ENCODE data around the gene AKT1S1. TPM values are rescaled to one million over a fixed set of nuclear protein-coding genes. Genes with fewer than 3 reads are reported as not detected.
A peak's percentile ranks its signal among the peaks of the same experiment; 100 is the strongest.

The AKT1S1 gene
- total RNA-seq, 3 donors from 2014 or later (not counting 1 experiment from before 2014, with no cell fraction given) = 12.8 to 17.8 (median 16.1) TPM

- Histone ChIP-seq H3K4me1 (ENCODE audit: control insufficient read depth, insufficient read depth, low read length) (peaks cover 41% of the 10 kb centered on the region), H3K36me3 (ENCODE audit: control insufficient read depth, insufficient read depth, low read length) (peaks cover 2% of the 10 kb centered on the region), H3K4me3 (ENCODE audit: low read length) (no peak overlapping the region), H3K27me3 (ENCODE audit: control insufficient read depth, insufficient read depth, low read length) (no peaks in the 10 kb centered on the region), H3K9me3 (ENCODE audit: control insufficient read depth, insufficient read depth, low read length) (no peaks in the 10 kb centered on the region), H3K27ac (ENCODE audit: low read length) (no peak overlapping the region)
- ATAC-seq = no peak
- 97% methylated on average over 27 of the region's 27 CpGs for WGBS (ENCODE audit: insufficient coverage)
- TF ChIP-seq CTCF (IDR thresholded peaks at IDR 0.05) = no peak
- intact Hi-C loops (cut with micrococcal nuclease) = no loop called here
- peak overlapping the region in 1 of 2 donors; percentile 63 for H3K27ac Mint-ChIP-seq
- H3K36me3 Mint-ChIP-seq = no peaks in the 10 kb centered on the region
- H3K4me1 Mint-ChIP-seq = peaks cover 14 to 23% of the 10 kb centered on the region in 2 donors
- H3K27me3 Mint-ChIP-seq (ENCODE audit: low read depth in 2 of 2) = no peaks in the 10 kb centered on the region
- no peak for DNase-seq
- H3K9me3 Mint-ChIP-seq = no peaks in the 10 kb centered on the region
- peak overlapping the region; percentile 26 for H3K4me3 Mint-ChIP-seq
Measured at GRCh38 chr19:49872245-49873128, 4.7 kb downstream of the AKT1S1 start.

- Mint-ChIP-seq H3K27me3 (ENCODE audit: low read depth in 2 of 2) (no peaks in the 10 kb centered on the region), H3K9me3 (no peaks in the 10 kb centered on the region), H3K36me3 (no peaks in the 10 kb centered on the region), H3K27ac (peak overlapping the region in 1 of 2 donors; percentile 63), H3K4me1 (peaks cover 21 to 23% of the 10 kb centered on the region in 2 donors), H3K4me3 (peak overlapping the region; percentile 26)
- Histone ChIP-seq H3K27ac (ENCODE audit: low read length) (no peak overlapping the region), H3K9me3 (ENCODE audit: control insufficient read depth, insufficient read depth, low read length) (no peaks in the 10 kb centered on the region), H3K27me3 (ENCODE audit: control insufficient read depth, insufficient read depth, low read length) (no peaks in the 10 kb centered on the region), H3K36me3 (ENCODE audit: control insufficient read depth, insufficient read depth, low read length) (peaks cover 2% of the 10 kb centered on the region), H3K4me3 (ENCODE audit: low read length) (no peak overlapping the region), H3K4me1 (ENCODE audit: control insufficient read depth, insufficient read depth, low read length) (peaks cover 47% of the 10 kb centered on the region)
- ATAC-seq (no peak), DNase-seq (no peak)
- WGBS (ENCODE audit: insufficient coverage) = 95% methylated on average over 16 of the region's 17 CpGs
- no peak for TF ChIP-seq CTCF (IDR thresholded peaks at IDR 0.05)
- intact Hi-C loops (cut with micrococcal nuclease) = no loop called here
Measured at GRCh38 chr19:49871349-49871985, 5.7 kb downstream of the AKT1S1 start.

- no peaks in the 10 kb centered on the region for H3K9me3 ChIP-seq (ENCODE audit: control insufficient read depth, insufficient read depth, low read length)
- intact Hi-C loops (cut with micrococcal nuclease) = no loop called here
- 91% methylated on average over 15 of the region's 15 CpGs for WGBS (ENCODE audit: insufficient coverage)
- H3K4me1 Mint-ChIP-seq = peaks cover 17 to 23% of the 10 kb centered on the region in 2 donors
- peak overlapping the region; percentile 88 for H3K27ac ChIP-seq (ENCODE audit: low read length)
- ATAC-seq (no peak), DNase-seq (no peak)
- H3K36me3 Mint-ChIP-seq = no peaks in the 10 kb centered on the region
- peaks cover 2% of the 10 kb centered on the region for H3K36me3 ChIP-seq (ENCODE audit: control insufficient read depth, insufficient read depth, low read length)
- no peaks in the 10 kb centered on the region for H3K9me3 Mint-ChIP-seq
- TF ChIP-seq CTCF (IDR thresholded peaks at IDR 0.05) = no peak
- peaks cover 50% of the 10 kb centered on the region for H3K4me1 ChIP-seq (ENCODE audit: control insufficient read depth, insufficient read depth, low read length)
- H3K4me3 ChIP-seq (ENCODE audit: low read length) = peak overlapping the region; percentile 68
- no peaks in the 10 kb centered on the region for H3K27me3 ChIP-seq (ENCODE audit: control insufficient read depth, insufficient read depth, low read length)
- H3K27me3 Mint-ChIP-seq (ENCODE audit: low read depth in 2 of 2) = no peaks in the 10 kb centered on the region
- no peak overlapping the region for H3K27ac Mint-ChIP-seq
- no peak overlapping the region for H3K4me3 Mint-ChIP-seq
Measured at GRCh38 chr19:49870309-49870901, 6.8 kb downstream of the AKT1S1 start.

All from natural killer cell (primary cell).